Measurements from ENCODE around the gene NPM3. TPM values are rescaled to one million over a fixed set of nuclear protein-coding genes. Genes with fewer than 3 reads are reported as not detected.
A peak's percentile ranks its signal among the peaks of the same experiment; 100 is the strongest.

NPM3 gene
- total and polyA plus RNA-seq, 2 of the 13 experiments (the other 11 are each of a cell fraction or from before 2014, with no cell fraction given), result 47.6 to 129 TPM

GRCh38 chr10:101818872-101819633, 35.8 kb upstream of the NPM3 start (continued):
- no peak for TF ChIP-seq AHDC1 (CRISPR knock-in tag; IDR thresholded peaks at IDR 0.05; ENCODE audit: borderline replicate concordance)
- TF ChIP-seq ZNF160 (CRISPR knock-in tag; IDR thresholded peaks at IDR 0.05), result peak; percentile 60; the same call in 1 of the 2 replicates
- TF ChIP-seq ZNF747 (CRISPR knock-in tag; IDR thresholded peaks at IDR 0.05; ENCODE audit: borderline replicate concordance), result 0 out of 2 replicates have a peak, but pooled peaks have one; percentile 20
- no peak for TF ChIP-seq JDP2 (CRISPR knock-in tag; IDR thresholded peaks at IDR 0.05; ENCODE audit: borderline replicate concordance)
- 0 out of 2 replicates have a peak, but pooled peaks have one; percentile 17 for TF ChIP-seq CENPT (CRISPR knock-in tag; IDR thresholded peaks at IDR 0.05; ENCODE audit: low read depth)
- TF ChIP-seq AKNA (CRISPR knock-in tag; IDR thresholded peaks at IDR 0.05; ENCODE audit: borderline replicate concordance), result no peak
- 0 out of 2 replicates have a peak, but pooled peaks have one; percentile 3 for TF ChIP-seq SATB2 (CRISPR knock-in tag; IDR thresholded peaks at IDR 0.05)
- TF ChIP-seq RFX5 (IDR thresholded peaks at IDR 0.05; ENCODE audit: low read depth, low read length), result no peak
- 0 out of 2 replicates have a peak, but pooled peaks have one; percentile 18 for TF ChIP-seq JUN (CRISPR knock-in tag; IDR thresholded peaks at IDR 0.05)
- TF ChIP-seq TFAP4 (IDR thresholded peaks at IDR 0.05; ENCODE audit: borderline replicate concordance, low read depth), result 0 out of 2 replicates have a peak, but pooled peaks have one; percentile 8
- 0 out of 2 replicates have a peak, but pooled peaks have one; percentile 1 for TF ChIP-seq FOXO4 (CRISPR knock-in tag; conservative IDR thresholded peaks at IDR 0.05)

Measured in HepG2 (cell line).